Inflammatory macrophage treated with lipopolysaccharide for 4 hours (primary cell): ENCODE data around the gene CSRP1.
A peak's percentile ranks its signal among the peaks of the same experiment; 100 is the strongest.
"Not testable (repeated sequence)": the region's sequence is repeated elsewhere in the genome, so short reads cannot be mapped to it uniquely, and the experiment has no call there.

ENCODE experiments used
- DNase-seq: peaks from one replicate; pipeline ENCODE4 v3.0.0-alpha.2; 2020

CSRP1 gene

DNA sequence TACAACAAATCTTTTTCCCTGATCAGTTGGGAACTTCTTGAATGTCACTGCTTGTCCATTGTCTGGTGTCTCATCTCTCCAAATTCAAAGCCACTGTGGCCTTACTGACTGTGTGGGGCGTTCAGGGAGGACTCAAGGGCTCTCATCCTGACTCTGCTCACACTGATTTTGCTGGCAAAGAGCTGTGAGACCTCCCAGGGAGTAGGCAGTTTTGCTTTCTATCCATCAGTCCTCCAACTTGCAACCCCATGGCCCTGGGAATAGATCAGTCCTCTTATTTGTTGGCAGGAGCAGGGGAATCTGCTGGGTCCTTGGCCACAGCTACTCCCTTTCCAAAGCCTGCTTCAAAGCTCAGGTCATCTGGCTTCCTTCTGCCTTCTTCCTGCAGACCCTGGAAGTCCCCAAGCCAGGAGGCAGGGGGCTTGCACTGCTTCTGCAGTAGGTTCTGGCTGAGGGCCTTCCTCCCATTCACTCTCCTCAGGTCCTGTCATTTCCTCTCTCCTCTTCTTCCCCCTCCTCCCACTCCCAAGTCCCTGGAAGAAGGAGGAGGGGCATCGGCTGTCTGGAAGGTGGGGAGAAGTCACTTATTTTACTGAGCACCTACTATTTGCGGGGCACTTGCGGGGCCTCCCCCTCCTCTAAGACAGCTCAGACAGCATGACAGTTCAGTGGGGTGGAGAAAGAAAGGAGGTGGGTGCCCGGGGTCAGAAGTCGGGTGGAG lies 31.1 kb upstream of the CSRP1 start:
- no peak for DNase-seq

DNA sequence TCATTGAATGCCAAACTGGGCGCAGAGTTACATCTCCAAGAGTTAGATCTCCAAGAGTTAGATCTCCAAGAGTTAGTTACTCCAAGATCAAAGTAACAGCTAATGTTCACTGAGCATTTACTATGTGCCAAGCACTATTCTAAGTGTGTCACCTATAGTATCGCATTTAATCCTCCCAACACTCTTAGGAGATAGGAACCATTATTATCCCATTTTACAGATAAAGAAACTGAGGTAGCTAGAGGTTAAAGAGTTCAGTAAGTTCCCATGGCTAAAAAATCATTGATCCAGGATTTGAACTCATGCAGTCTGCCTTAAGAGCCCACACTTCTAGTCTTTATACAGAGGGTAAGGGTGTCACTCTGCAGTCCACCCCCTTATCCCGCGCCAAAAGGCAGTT lies 30.5 kb upstream of the CSRP1 start:
- no peak for DNase-seq

DNA sequence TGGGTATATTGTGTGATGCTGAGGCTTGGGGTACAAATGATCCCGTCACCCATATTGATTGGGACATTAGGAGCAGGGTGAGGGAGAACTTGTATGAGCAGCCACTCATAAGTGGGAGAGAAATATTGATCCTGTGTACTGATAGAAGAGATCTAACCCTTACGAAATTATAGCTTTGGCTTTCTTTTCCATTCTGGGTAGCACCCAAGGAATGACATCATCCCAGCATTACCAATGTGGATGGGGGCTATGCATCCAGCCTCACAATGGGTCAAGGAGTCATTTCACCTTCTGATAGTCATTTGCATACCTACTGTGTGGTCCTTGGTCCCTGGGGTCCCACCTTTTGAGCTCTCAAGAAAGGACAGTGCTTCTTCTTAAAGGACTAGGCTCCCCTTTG lies 30.1 kb upstream of the CSRP1 start:
- DNase-seq, result no peak

DNA sequence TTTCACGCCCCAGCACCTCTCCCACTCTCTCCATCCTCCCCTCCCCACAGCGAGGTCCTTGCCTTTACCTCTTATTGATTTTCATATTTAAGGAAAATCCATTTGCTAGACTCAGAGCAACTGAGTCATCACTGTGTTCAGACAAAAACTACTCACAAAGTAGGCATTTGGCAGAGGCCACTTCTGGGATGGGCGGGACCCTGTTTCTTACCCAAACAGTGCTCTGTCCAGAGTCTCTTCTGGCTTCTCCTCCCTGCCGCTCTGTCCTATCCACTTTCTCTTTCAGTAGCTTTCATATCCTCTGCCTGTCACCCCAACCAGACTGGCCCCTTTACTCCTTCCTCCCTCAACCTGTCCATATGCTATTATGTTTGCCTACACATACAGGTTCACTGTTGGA lies 29.6 kb upstream of the CSRP1 start:
- DNase-seq, result peak; percentile 70

DNA sequence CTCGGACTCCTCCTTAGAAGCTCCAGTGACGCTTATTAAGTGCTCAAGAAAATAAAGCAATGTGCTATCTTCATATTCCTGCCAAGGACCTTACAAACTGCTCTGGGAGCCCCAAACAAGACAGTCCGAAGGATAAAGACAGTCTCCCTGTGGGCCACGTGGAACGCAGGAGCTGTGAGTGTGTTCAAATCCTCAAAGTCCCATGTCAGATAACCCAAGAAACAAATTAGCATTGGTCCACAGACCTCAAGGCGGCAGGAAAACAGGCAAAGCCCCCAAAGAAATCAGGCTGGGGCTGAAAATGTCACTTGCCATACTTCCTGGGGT lies 29.0 kb upstream of the CSRP1 start:
- DNase-seq, result no peak

DNA sequence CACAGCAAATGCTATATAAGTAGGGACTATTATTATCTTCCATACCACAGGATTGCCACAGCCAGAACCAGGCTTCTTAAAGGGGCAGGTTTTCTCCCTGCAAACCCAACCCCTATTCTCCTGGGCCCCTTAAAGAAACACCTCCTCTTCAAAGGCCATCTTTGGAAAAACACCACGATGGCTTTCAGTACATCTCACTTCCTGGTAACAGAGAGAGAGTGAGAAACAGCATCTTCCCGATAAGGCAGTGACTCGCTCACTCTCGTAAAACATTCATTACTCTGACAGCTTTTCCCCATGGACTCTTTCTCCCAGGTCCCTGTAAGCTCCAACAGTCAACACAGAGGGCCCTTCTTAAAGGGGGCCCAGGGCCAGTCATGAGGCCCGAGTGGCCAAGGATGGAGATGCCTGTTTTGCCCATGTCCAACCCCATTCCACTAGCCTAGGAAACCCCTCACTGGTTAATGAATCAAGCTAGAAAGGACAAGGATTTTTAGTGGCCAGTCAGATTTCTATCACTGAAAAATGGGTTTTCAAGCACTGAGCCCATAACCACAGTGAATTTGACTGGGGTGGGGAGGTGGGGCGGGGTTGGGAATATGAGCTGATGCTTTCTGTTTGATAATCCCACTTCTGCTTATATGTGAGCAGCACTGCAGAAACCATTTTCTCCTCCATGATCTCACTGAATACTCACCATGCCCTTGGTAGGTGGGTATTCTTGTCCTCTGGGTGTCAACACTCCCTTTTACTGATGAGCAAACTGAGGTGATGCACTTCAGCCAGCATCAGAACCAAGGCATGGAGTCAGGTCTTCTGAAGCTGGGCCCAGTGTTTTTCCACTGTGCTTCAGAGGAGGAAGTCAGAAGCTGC lies 28.4 kb upstream of the CSRP1 start:
- DNase-seq, result peak; percentile 80

DNA sequence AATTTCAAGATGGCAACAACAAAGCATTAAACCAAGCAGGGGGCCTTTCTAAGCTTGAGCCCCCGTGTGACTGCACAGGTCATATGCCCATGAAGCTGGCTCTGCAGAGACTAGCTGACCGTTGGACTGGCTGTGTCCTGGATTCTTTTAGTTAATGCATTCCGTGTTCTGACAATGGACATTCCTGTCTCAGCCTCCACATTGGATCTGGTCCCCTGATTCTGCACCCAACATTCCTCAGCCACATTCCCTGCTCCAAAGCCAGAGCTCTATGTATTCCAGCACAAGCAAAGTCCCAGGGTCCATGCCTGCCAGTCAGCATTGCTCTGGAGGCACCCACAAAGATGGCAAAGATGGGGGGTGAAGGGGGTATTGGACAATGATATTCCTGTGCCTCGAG lies 26.9 kb upstream of the CSRP1 start:
- no peak for DNase-seq

DNA sequence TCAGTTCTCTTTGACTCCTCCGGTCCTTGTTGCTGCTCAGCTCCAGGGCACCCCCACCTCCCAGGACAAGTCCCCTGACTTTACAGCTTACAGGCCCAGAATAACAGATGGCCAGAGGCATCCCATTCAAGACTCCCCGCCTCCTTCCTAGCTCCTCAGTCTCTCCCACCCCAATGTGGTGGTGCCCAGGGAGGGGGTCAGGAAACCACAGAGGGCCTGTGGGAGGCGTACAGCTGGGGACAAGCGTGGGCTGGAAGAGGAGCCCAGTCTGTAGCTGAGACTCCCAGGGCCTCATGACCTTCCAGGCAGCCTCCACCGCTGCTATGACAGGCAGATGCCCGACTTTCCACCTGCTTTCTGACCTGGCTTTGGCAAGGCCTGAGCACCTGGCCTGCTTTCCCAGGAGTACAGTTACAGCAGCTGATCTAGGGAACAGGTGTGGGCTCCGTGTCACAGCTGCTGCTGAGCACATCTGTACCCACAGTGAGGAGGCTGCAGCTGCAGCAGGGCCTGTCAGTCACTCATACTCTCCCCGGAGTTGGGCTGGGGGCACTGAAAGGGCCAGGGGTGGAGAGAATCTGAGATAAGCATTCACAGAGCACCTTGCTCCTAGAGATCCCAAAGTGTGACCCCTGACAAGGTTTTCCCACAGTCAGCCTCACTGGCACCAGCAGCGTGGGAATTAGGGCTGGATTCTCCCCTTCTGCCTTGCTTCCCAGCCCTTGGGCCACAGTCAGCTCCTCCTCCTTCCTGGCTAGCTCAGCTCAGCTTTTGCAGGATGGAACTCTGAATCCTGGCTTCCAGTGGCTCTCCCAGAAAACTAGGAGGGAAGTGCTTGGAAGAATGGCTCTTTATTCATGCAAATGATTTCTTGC lies 24.9 kb upstream of the CSRP1 start:
- DNase-seq, result no peak

DNA sequence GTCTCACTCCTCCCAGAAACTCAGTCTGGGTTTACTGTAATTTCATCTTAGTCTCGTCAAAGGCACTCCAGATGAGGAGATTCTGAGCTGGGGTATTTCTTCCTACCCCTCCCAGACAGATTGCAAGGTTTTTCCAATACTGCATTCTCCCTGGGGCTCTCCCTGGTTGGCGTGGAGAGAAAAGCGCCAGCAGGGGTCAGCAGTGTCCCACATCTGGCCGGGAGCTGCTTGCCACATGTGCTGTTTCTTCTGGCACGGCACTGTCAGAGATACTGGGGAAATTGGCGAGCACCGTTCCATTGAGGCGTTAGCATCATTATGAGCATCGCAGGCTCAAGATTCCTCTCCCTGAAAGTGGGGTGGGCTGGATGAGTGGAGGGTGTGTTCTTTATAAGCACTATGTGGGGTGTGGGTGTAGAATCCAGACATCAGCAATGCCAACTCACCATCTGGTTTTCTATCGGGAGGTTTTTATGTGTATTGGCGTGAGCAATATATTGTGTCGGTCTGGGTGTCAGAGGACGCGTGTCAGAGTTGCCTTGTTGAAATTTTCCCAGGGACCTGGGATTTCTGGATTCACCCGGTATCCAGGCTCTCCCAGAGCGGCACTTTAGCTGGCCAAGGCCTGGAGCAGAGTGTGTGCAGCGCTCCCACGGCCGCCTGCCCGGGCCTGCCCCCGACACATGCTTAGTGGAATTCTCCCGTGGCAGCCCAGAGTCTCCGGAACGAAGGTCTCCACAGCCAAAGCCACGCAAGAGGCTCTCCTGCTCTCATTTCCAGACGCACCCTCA lies 24.0 kb upstream of the CSRP1 start:
- peak; percentile 79 for DNase-seq

DNA sequence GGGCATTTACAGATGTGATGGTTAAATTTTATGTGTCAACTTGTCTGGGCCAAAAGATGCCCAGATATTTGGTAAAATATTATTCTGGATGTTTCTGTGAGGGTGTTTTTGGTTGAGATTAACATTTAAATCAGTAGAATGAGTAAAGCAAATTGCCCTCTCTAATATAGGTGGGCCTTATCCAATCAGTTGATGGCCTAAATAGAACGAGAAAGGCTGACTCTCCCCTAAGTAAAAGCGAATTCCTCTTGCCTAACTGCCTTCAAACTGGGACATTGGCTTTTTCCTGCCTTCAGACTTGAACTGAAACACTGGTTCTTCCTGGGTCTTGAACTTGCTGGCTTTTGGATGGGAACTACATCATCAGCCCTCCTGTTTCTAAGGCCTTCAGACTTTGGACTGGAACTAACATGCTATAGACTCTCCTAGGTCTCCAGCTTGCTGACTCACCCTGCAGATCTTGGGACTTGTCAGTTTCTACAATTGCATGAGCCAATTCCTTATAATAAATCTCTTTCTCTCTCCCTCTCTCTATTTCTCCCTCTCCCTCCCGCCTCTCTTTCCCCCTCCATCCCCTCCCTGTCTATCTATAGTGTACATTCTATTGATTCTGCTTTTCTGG lies 21.8 kb upstream of the CSRP1 start:
- DNase-seq, result no peak

DNA sequence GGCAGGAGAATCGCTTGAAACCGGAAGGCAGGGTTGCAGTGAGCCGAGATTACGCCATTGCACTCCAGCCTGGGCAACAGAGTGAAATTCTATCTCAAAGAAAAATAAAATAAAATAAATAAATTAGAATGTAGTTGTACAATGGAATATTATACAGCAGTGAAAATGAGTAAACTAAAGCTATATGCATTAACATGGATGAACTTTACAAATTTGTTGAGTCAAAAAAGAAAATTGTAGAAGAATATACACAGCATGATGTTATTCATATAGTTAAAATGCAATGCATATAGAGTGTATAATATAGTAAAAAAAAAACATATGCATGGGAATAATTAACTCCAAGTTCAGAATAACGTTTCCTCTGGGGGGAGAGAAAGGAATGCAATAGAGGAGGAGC lies 21.0 kb upstream of the CSRP1 start:
- no peak for DNase-seq

DNA sequence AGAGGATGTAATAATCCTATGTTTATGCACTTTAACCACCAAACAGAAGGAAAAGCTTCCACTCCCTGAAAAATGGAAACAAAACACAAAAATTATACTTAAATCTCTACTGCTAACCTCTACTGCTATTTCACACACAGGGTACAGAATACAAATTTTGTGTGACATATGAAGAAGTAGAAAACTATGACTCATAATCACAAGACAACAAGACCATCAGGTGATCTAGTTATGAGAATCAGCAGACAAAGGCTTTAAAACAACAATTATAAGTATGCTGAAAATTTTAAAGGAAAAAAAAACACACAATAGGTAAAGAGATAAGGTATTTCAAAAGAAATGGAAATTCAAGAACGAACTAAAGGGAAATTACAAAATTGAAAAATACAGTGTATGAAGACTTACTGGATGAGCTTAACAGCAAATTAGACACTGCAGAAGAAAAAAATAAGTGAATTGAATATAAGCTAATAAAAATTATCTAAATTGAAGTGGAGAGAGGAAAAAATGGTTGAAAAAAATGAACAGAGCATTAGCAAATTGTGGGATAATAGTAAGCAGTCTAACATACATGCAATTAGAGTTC lies 18.4 kb upstream of the CSRP1 start:
- DNase-seq, result peak; percentile 79

DNA sequence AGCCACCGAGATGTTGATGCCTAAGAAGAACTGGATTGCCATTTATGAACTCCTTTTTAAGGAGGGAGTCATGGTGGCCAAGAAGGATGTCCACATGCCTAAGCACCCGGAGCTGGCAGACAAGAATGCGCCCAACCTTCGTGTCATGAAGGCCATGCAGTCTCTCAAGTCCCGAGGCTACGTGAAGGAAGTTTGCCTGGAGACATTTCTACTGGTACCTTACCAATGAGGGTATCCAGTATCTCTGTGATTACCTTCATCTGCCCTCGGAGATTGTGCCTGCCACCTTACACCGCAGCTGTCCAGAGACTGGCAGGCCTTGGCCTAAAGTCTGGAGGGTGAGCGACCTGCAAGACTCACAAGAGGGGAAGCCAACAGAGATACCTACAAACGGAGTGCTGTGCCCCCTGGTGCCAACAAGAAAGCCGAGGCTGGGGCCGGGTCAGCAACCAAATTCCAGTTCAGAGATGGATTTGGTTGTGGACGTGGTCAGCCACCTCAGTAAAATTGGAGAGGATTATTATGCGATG lies 13.2 kb upstream of the CSRP1 start:
- not testable (repeated sequence) for DNase-seq

DNA sequence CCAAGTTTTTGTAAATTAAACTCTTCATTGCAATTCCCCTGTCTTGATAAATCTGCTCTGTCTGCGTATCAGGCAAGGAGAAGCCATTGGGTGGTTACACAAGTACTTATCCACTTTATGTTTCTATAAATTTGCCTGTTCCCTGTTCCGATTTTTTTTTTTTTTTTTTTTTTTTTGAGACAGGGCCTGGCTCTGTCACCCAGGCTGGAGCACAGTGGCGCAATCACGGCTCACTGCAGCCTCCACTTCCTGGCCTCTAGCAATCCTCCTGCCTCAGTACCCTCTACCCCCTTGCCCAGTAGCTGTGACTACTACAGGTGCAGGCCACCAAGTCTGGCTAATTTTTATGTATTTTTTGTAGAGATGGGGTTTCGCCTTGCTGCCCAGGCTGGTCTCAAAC lies 11.1 kb upstream of the CSRP1 start:
- DNase-seq, result peak; percentile 56

DNA sequence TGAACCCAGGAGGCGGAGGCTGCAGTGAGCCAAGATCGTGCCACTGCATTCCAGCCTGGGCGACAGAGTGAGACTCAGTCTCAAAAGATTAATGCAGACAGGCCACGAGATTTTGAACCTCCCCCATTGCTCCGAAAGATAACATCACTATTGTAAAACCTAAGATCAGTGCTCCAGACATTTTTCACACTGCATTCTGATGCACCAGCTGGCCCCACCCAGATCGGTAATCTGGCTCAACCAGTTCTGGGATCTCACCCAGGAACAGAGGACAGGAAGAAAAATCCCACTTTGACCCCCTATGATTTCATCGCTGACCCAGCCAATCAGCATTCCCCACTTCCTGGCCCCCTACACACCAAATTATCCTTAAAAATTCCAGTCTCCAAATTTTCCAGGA lies 10.7 kb upstream of the CSRP1 start:
- DNase-seq, result no peak

DNA sequence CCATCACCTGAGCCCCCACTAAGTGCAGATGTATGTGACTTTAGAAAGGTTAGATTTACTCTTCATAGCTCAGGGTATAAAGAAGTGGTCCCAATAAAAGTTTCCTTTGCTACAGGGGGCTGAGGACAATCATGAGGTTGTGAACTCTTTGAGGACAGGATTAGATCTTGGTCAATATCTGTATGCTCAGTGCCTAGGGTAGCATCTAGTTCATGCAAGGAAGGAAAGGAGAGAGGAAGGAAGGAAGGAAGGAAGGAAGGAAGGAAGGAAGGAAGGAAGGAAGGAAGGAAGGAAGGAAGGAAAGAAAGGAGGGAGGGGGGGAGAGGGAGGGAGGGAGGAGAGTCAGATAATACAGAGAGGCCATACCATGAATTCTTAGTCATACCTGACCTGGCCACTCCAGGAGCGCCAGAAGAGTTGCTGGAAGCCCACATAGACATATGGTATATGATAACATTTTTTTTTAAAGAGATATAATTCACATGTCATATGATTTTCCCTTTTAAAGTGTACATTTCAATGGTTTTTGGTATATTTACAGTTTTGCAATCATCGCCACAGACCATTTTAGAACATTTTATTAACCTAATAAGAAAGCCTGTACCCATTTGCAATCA lies 9.7 kb upstream of the CSRP1 start:
- no peak for DNase-seq

DNA sequence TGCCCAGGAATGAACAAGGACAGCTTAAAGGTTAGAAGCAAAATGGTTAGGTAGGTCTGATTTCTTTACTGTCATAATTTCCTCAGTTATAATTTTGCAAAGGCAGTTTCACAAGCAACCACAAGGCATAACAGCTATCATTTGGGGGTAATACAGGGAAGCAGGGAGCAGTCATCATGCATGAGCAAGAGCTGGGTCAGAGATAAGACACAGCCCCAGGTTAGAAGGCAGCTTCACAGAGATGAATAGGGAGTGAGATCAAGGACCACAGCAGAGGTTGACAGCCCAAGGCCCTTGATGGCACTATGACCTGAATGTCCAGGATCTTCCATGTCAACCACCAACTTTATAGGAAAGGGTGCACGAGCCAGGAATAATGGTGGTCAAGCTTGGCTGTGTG lies 9.0 kb upstream of the CSRP1 start:
- DNase-seq, result peak; percentile 41

DNA sequence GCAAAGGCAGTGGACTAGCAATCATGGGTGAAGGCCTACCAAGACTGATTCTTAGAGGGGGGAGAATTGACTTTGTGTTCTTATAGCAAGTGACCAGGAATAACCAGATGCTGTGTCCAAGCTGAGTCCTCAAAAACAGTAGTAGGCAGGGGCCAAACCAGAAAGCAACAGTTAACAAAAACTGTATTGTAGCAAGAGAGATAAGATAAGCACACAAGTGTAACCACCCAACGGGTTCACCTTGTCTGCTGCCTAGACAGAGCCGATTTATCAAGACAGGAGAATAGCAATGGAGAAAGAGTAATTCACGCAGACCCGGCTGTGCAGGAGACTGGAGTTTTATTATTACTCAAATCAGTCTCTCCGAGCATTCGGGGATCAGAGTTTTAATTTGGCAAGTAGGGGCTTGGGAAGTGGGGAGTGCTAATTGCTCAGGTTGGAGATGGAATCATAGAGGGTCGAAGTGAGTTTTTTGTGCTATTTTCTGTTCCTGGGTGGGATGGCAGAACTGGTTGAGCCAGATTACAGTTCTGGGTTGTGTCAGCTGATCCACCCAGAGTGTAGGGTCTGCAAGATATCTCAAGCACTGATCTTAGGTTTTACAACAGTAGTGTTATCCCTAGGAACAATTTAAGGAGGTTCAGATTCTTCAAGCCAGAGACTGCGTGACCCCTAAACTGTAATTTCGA lies 8.3 kb upstream of the CSRP1 start:
- DNase-seq, result no peak

DNA sequence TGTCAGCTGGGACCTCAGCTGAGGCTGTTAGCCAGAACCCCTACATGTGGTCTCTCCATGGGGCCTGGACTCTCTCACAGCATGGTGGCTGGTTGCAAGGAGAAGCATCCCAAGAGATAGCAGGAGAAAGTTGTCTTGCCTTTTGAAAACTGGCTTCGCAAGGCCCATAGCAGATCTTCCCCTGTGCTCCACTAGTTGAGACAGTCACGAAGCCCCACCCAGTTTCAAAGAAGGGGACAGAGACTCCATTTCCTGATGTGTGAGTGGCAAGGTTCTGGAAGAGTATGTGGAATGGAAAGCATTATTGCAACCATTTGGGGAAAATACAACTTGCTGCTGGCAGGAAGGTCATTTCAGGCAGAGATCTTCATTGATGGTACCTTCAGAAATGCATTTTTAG lies 7.5 kb upstream of the CSRP1 start:
- DNase-seq, result no peak

DNA sequence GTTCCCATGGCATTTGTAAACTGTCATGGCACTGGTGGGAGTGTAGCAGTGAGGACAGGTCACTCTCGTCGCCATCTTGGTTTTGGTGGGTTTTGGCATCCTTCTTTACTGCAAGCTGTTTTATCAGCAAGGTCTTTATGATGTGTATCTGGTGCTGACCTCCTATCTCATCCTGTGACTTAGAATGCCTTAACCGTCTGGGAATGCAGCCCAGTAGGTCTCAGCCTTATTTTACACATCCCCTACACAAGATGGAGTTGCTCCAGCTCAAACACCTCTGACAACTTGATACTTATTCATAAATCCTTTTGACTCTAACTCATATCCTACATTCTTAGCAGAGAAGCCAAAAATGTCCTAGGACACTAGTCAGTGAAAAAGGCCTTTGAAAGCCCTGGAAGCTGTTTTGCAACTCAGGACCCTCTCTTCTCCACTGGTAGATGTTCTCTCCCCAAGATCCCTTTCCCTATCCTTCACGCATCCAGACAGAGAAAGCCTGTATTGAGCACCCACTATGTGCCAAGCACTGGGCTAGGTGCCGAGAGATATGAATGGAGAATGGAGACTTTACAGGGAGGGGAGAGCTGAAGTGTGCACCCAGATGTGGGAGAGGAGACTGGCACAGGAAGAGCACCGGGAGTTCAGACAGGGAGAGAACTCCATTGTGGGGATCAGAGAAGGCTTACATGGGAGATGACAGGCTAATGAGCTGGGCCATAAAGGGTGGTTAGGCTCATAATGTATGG lies 6.7 kb upstream of the CSRP1 start:
- DNase-seq, result no peak
